Body of pancreas (tissue), 4 donors: ENCODE results near the gene PTPN21. TPM values are rescaled to one million over a fixed set of nuclear protein-coding genes. Genes with fewer than 3 reads are reported as not detected.

Experiments used
- ATAC-seq: fragments of 150-250 bp; one replicate; pipeline ENCODE4 v1.9.1; 2016
- DNase-seq, 4 donors: peaks; one replicate each; pipeline ENCODE4 v3.0.0-alpha.2; 2019
- H3K27ac ChIP-seq, 4 donors: fragments of 200-600 bp; sonication (generic); 1 replicate in 3 of 4; 2 replicates in 1 of 4; pipeline versions ENCODE4 v1.5.1 to v1.6.1; 2016 to 2019; ENCODE audit warnings: mild to moderate bottlenecking in 1 of 4, mixed read lengths in 1 of 4, moderate library complexity in 1 of 4
- H3K27me3 ChIP-seq, 2 donors: fragments of 200-600 bp; sonication (generic); one replicate each; pipeline ENCODE4 v1.6.0; 2016; ENCODE audit warnings: mild to moderate bottlenecking in 1 of 2
- H3K36me3 ChIP-seq, 2 donors: fragments of 200-600 bp; sonication (generic); replicated peaks in 1 of 2; 2 replicates each; pipeline ENCODE4 v1.5.1; 2016; ENCODE audit warnings: low read depth in 2 of 2; ENCODE audit not compliant: insufficient read depth in 1 of 2
- H3K4me1 ChIP-seq: fragments of 200-600 bp; sonication (generic); one replicate; pipeline ENCODE4 v1.6.0; 2016
- H3K4me3 ChIP-seq, 2 donors: fragments of 200-600 bp; sonication (generic); 1 replicate in 1 of 2; 2 replicates in 1 of 2; pipeline ENCODE4 v1.5.1; 2016 to 2019
- H3K9me3 ChIP-seq, 3 donors: fragments of 200-600 bp; sonication (generic); 1 replicate in 2 of 3; 2 replicates in 1 of 3; pipeline ENCODE4 v1.5.1; 2016
- POLR2A ChIP-seq, 3 donors: fragments of 450-650 bp; IDR thresholded peaks; one replicate each; pipeline ENCODE4 v1.6.1; 2016; ENCODE audit warnings: antibody characterized with exemption in 3 of 3, mild to moderate bottlenecking in 2 of 3
- WGBS, 2 donors: methylation state at CpG; one replicate each; pipeline ENCODE4 v1.1.5; 2017; 5-methylcytosine and 5-hydroxymethylcytosine counted together
- intact Hi-C: fragments of 100-400 bp; cut with DNase I; formaldehyde crosslinking; loops from one replicate; pipeline ENCODE4 v1.15.1; 2023
- total RNA-seq, 2 donors: library from RNA; depleted of rRNA; stranded (reverse); fragments of >200 nt; gene quantifications; one replicate each; pipeline ENCODE4 v1.1.0, GENCODE V29; 2016
- TF ChIP-seq, protein P1 (sequence below), 7 experiments: fragments of 450-650 bp in 4 of 7; fragments of 200-600 bp in 3 of 7; sonication (generic) in 3 of 7; IDR thresholded peaks; one replicate each; pipeline ENCODE4 v1.5.1; 2016 to 2019; ENCODE audit warnings: antibody characterized with exemption in 7 of 7

The PTPN21 gene
- total RNA-seq, 2 donors from 2014 or later: 10.5 to 10.9 TPM

DNA sequence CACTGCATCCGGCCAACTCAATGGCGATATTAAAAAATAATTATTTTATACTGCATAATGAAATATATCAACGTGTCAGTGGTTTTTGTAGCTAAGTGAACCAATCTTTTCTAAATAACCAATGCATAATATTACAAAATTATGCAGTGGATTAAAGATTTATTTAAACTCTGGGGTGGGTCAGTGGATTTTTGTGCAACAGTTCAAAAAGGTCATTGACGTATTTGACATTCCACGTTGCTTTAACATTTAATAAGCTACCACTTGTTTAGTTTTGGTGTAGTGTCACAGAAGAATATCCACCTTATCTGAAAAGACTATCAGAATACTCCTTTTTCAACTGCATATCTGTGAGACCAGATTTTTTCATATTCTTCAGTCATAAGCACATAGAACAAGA, 10.6 kb upstream of the PTPN21 start:
- Histone ChIP-seq H3K27ac (no peak overlapping the region), H3K4me1 (peaks cover 18% of the 10 kb centered on the region), H3K27me3 (no peaks in the 10 kb centered on the region), H3K36me3 (peaks cover 0 to 14% of the 10 kb centered on the region in 2 donors), H3K9me3 (no peaks in the 10 kb centered on the region), H3K4me3 (no peak overlapping the region)
- WGBS, 2 donors: 83 to 87% methylated on average over 5 of the region's 5 CpGs
- no peak for ATAC-seq
- no peak for DNase-seq
- intact Hi-C loops: no loop called here
- TF ChIP-seq, protein P1, sequence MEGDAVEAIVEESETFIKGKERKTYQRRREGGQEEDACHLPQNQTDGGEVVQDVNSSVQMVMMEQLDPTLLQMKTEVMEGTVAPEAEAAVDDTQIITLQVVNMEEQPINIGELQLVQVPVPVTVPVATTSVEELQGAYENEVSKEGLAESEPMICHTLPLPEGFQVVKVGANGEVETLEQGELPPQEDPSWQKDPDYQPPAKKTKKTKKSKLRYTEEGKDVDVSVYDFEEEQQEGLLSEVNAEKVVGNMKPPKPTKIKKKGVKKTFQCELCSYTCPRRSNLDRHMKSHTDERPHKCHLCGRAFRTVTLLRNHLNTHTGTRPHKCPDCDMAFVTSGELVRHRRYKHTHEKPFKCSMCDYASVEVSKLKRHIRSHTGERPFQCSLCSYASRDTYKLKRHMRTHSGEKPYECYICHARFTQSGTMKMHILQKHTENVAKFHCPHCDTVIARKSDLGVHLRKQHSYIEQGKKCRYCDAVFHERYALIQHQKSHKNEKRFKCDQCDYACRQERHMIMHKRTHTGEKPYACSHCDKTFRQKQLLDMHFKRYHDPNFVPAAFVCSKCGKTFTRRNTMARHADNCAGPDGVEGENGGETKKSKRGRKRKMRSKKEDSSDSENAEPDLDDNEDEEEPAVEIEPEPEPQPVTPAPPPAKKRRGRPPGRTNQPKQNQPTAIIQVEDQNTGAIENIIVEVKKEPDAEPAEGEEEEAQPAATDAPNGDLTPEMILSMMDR (IDR thresholded peaks at IDR 0.05): no peak
- no peak for TF ChIP-seq POLR2A (IDR thresholded peaks at IDR 0.05)

DNA sequence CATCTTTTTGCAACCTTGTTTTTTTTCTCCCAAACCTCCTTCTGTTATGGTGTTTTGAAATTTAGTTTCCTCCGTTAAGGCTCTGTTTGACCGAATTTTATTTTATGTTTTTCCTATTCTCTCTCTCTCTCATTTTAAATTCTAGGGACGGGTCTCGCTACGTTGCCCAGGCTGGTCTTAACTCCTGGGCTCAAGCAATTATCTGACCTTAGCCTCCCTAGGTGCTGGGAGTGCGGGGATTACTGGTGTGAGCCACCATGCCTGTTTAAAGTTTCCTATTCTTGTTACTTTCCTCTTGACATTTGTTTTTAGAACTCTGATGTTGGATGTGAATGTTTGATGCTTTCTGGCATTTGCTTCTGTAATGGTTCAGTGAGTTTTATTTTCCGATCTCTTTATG, 9.0 kb upstream of the PTPN21 start:
- no peaks in the 10 kb centered on the region for H3K27me3 ChIP-seq
- no peaks in the 10 kb centered on the region for H3K9me3 ChIP-seq
- H3K27ac ChIP-seq: peak overlapping the region in 3 of 4 donors; percentile 94 to 98 (median 95)
- H3K36me3 ChIP-seq: peaks cover 0 to 10% of the 10 kb centered on the region in 2 donors
- TF ChIP-seq POLR2A (IDR thresholded peaks at IDR 0.05): no peak
- TF ChIP-seq, protein P1 (IDR thresholded peaks at IDR 0.05): no peak
- 10 to 22% methylated on average over 7 of the region's 7 CpGs for WGBS, 2 donors
- intact Hi-C loops: no loop called here
- H3K4me1 ChIP-seq: peaks cover 18% of the 10 kb centered on the region
- DNase-seq (no peak), ATAC-seq (no peak)
- peak overlapping the region in 1 of 2 donors; percentile 96 for H3K4me3 ChIP-seq

DNA sequence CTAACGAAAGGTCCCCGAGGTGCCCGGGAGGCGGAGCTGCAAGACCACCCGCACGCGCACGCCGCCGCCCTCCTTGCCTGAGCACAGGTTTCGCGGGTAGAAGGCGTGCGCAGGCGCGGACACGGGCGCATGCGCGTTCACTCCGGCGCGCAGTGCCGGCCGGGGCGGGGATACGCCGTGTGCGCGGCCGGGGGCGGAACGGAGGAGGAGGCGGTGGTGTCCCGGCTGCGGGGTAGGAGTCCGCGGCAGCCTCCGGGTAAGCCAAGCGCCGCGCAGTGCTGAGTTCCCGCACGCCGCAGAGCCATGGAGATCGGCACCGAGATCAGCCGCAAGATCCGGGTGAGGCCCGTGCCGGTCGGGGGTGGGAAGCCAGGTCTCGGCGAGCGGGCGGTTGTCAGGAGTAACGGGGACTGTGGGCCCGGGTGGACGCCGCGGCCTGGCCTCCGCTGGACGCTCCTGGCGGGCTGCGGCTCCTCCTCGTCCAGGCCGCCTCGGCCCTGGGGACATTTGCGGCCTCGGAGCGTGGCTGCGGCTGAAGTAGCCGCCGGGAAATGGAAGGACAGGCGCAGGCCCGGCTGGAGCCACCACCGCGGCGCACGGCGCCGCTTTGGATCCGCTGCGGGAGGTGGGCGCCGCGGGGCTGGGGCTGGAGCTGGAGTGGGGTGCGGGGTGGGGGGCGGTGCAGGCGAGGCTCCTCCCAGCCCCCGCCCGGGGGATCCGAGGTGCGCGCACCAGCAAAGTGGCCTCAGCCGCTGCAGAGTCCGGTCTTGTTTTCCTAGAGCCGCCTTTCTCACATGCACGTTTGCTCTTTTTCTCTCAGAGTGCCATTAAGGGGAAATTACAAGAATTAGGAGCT, 8.3 kb upstream of the PTPN21 start, which contains the start of gene ZC3H14:
TSS of gene ZC3H14 (plus strand) at position 207 of the 856 bp plus-strand sequence. CDS start at position 304, 97 bp downstream.
- Histone ChIP-seq H3K27me3 (no peaks in the 10 kb centered on the region), H3K36me3 (peaks cover 0 to 3% of the 10 kb centered on the region in 2 donors), H3K4me3 (peak within 1 kb of the TSS; percentile 78 to 96), H3K9me3 (no peaks in the 10 kb centered on the region), H3K27ac (peak within 1 kb of the TSS; percentile 91 to 98 (median 94)), H3K4me1 (peaks cover 18% of the 10 kb centered on the region)
- intact Hi-C loops: no loop called here
- ATAC-seq (peak; percentile 97), DNase-seq (peak; percentile 85 to 86 (median 86))
- WGBS, 2 donors: 0 to 1% methylated on average over 9 to 82 of the region's 99 CpGs
- TF ChIP-seq, protein P1 (IDR thresholded peaks at IDR 0.05): peak in 2 of 7 experiments; percentile 3 to 7
- peak; percentile 53 to 86 (median 78) for TF ChIP-seq POLR2A (IDR thresholded peaks at IDR 0.05)

DNA sequence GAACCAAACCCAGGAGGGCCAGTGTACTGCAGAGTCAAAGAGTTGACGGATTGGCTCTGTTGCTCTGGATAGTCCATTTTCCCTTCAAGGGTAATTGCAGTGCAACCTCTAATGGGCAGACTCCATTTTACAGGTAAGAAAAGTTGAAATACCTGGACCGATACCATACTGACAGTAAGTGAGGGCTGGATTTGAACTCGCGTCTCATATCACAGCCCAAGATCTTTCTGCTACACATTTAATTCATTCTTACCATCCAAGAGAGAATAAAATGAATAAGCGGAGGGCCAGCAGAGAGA, 7.7 kb upstream of the PTPN21 start:
- peaks cover 18% of the 10 kb centered on the region for H3K4me1 ChIP-seq
- no peaks in the 10 kb centered on the region for H3K36me3 ChIP-seq
- ATAC-seq (peak; percentile 1), DNase-seq (no peak)
- peak overlapping the region; percentile 91 to 98 (median 94) for H3K27ac ChIP-seq
- intact Hi-C loops: no loop called here
- H3K9me3 ChIP-seq: no peaks in the 10 kb centered on the region
- 20 to 26% methylated on average over 5 of the region's 5 CpGs for WGBS, 2 donors
- H3K4me3 ChIP-seq: peak overlapping the region in 1 of 2 donors; percentile 96
- TF ChIP-seq, protein P1 (IDR thresholded peaks at IDR 0.05): no peak
- no peak for TF ChIP-seq POLR2A (IDR thresholded peaks at IDR 0.05)
- no peaks in the 10 kb centered on the region for H3K27me3 ChIP-seq
